Naive thymus-derived CD4-positive, alpha-beta T cell (primary cell): ENCODE results near the gene DNASE2. TPM values are rescaled to one million over a fixed set of nuclear protein-coding genes. Genes with fewer than 3 reads are reported as not detected.

Experiments
- ATAC-seq: fragments of 150-1000 bp; cut with Tn5 transposase; 2 replicates; pipeline ENCODE4 v1.10.0; 2021; ENCODE audit warnings: mild to moderate bottlenecking, moderate library complexity
- CTCF ChIA-PET: fragments of 350-600 bp; sonication (Branson Sonifier 250); formaldehyde crosslinking; loops from one replicate; lab custom pipeline; 2021; ENCODE audit warnings: antibody characterized with exemption; lab: Charles Lee
- POLR2A ChIA-PET: fragments of 350-600 bp; sonication (Branson Sonifier 250); formaldehyde crosslinking; loops from one replicate; lab custom pipeline; 2021; ENCODE audit warnings: antibody characterized with exemption, inconsistent platforms; lab: Charles Lee
- DNase-seq, 9 donors: peaks; one replicate each; pipeline versions ENCODE4 v3.0.0 to v3.0.0-alpha.2; 2020 to 2022; ENCODE audit warnings: mixed read lengths in 1 of 9
- H3K27ac ChIP-seq: one replicate; pipeline ENCODE4 v1.7.0; 2013; ENCODE audit warnings: mild to moderate bottlenecking, low read depth, low read length, moderate library complexity
- H3K27me3 ChIP-seq, 2 donors: one replicate each; pipeline ENCODE4 v1.7.0; 2013; ENCODE audit warnings: low read length in 2 of 2, mild to moderate bottlenecking in 2 of 2, moderate library complexity in 2 of 2; ENCODE audit not compliant: control insufficient read depth in 2 of 2, insufficient read depth in 2 of 2
- H3K36me3 ChIP-seq, 3 experiments: 1 replicate in 2 of 3; 2 replicates in 1 of 3; pipeline ENCODE4 v1.7.0; 2013; ENCODE audit warnings: low read length in 3 of 3, mild to moderate bottlenecking in 3 of 3, moderate library complexity in 1 of 3; ENCODE audit not compliant: insufficient read depth in 3 of 3, control insufficient read depth in 2 of 3
- H3K4me1 ChIP-seq, 2 donors: one replicate each; pipeline ENCODE4 v1.7.0; 2013; ENCODE audit warnings: low read length in 2 of 2, mild to moderate bottlenecking in 2 of 2, moderate library complexity in 1 of 2; ENCODE audit not compliant: control insufficient read depth in 2 of 2, insufficient read depth in 2 of 2
- H3K4me3 ChIP-seq: 2 replicates; pipeline ENCODE4 v1.7.0; 2013; ENCODE audit warnings: mild to moderate bottlenecking, low read length
- H3K9me3 ChIP-seq, 3 experiments: 1 replicate in 2 of 3; 2 replicates in 1 of 3; pipeline ENCODE4 v1.7.0; 2013; ENCODE audit warnings: low read length in 3 of 3; ENCODE audit not compliant: control insufficient read depth in 2 of 3
- H3K27ac Mint-ChIP-seq, 9 donors: one replicate each; pipeline ENCODE4 v1.8.0; 2020 to 2022; ENCODE audit warnings: mixed read lengths in 9 of 9, mild to moderate bottlenecking in 8 of 9, moderate library complexity in 5 of 9, inconsistent platforms in 2 of 9
- H3K27me3 Mint-ChIP-seq, 5 donors: one replicate each; pipeline ENCODE4 v1.8.0; 2021 to 2022; ENCODE audit warnings: mixed read lengths in 5 of 5, mild to moderate bottlenecking in 1 of 5
- H3K36me3 Mint-ChIP-seq, 5 donors: one replicate each; pipeline ENCODE4 v1.8.0; 2020 to 2022; ENCODE audit warnings: mixed read lengths in 5 of 5, mild to moderate bottlenecking in 3 of 5, inconsistent platforms in 1 of 5
- H3K4me1 Mint-ChIP-seq, 7 donors: one replicate each; pipeline ENCODE4 v1.8.0; 2020 to 2022; ENCODE audit warnings: mixed read lengths in 7 of 7, mild to moderate bottlenecking in 3 of 7, inconsistent platforms in 1 of 7
- H3K4me3 Mint-ChIP-seq, 10 donors: one replicate each; pipeline ENCODE4 v1.8.0; 2020 to 2022; ENCODE audit warnings: mild to moderate bottlenecking in 10 of 10, mixed read lengths in 10 of 10, moderate library complexity in 6 of 10, inconsistent platforms in 2 of 10
- H3K9me3 Mint-ChIP-seq, 11 donors: one replicate each; pipeline ENCODE4 v1.8.0; 2020 to 2022; ENCODE audit warnings: mixed read lengths in 11 of 11, mild to moderate bottlenecking in 4 of 11, inconsistent platforms in 1 of 11, moderate library complexity in 1 of 11
- intact Hi-C, 2 donors: fragments of 100-400 bp; cut with micrococcal nuclease; formaldehyde crosslinking; loops; one replicate each; pipeline ENCODE4 v1.15.1; 2023
- polyA plus RNA-seq, 2 donors: library from polyadenylated mRNA; unstranded; fragments of 300-500 nt; fragmentation: Illumina TruSeq; gene quantifications; one replicate each; pipeline ENCODE4 v1.2.3, GENCODE V29; 2021
- total RNA-seq, 6 experiments: library from RNA in 5 of 6; stranded (reverse) in 5 of 6; gene quantifications; 1 replicate in 5 of 6; 2 replicates in 1 of 6; pipeline ENCODE4 v1.2.3 and lab custom pipeline; 2021 to 2026

DNASE2 gene
- total RNA-seq (10 to 100 TPM; 14.2 to 29.9 (median 28.1) TPM), polyA plus RNA-seq (10 to 100 TPM; 43.6 to 52.9 TPM), total RNA-seq (lab: John Stamatoyannopoulos, UW) (18.3 reads per million, percentile 48 among the genes with 10 or more reads in this experiment)

- H3K9me3 Mint-ChIP-seq = peaks cover 0 to 9% (median 0%) of the 10 kb centered on the region in 11 donors
- peaks cover 20 to 39% (median 30%) of the 10 kb centered on the region in 7 donors for H3K4me1 Mint-ChIP-seq
- Histone ChIP-seq H3K4me3 (peak within 1 kb of the TSS; percentile 72), H3K36me3 (peaks cover 4 to 23% (median 10%) of the 10 kb centered on the region in 3 experiments), H3K4me1 (peaks cover 10 to 11% of the 10 kb centered on the region in 2 donors), H3K27ac (peak within 1 kb of the TSS; percentile 77), H3K9me3 (peaks cover 0 to 7% (median 0%) of the 10 kb centered on the region in 3 experiments), H3K27me3 (no peaks in the 10 kb centered on the region)
- ATAC-seq = peak; percentile 81
- DNase-seq = peak; percentile 69 to 89 (median 81)
- peak within 1 kb of the TSS; percentile 87 to 94 (median 88) for H3K4me3 Mint-ChIP-seq
- CTCF ChIA-PET = interaction anchor here (0.7 to 2.2 kb wide), 3 partner anchors 10 to 84 kb away, joined by 3 to 8 read pairs (median 4); partner anchors contain the start of gene GCDH
- POLR2A ChIA-PET = interaction anchor here (0.6 to 4.4 kb wide), 9 partner anchors 8 to 1164 kb away, joined by 3 to 29 read pairs (median 5); partner anchors contain the start of genes GCDH, IER2, STX10 and SYCE2
- peaks cover 0 to 15% (median 3%) of the 10 kb centered on the region in 5 donors for H3K36me3 Mint-ChIP-seq
- H3K27ac Mint-ChIP-seq = peak within 1 kb of the TSS; percentile 76 to 94 (median 89)
- peaks cover 0 to 1% (median 0%) of the 10 kb centered on the region in 5 donors for H3K27me3 Mint-ChIP-seq
- intact Hi-C loops = loop anchor here (1.0 to 10.0 kb wide), 4 partner anchors 9 to 214 kb away; partner anchors contain the start of gene SYCE2 (in 1 of the 2)
Observed at GRCh38 chr19:12881172-12881808, at the start of gene DNASE2. TSS of gene DNASE2 (minus strand) at chr19:12881449. CDS start at chr19:12881375, 74 bp downstream.

GRCh38 chr19:12930002-12930645, 48.9 kb upstream of the DNASE2 start:
- no peak overlapping the region for H3K4me3 Mint-ChIP-seq
- intact Hi-C loops = loop anchor here (10.0 kb wide), 2 partner anchors 1085 to 1425 kb away; partner anchors contain the start of gene ZNF653 (in 1 of the 2)

GRCh38 chr19:12924621-12925310, 43.5 kb upstream of the DNASE2 start:
- ATAC-seq (no peak), DNase-seq (no peak)
- no peaks in the 10 kb centered on the region for H3K4me1 ChIP-seq
- CTCF ChIA-PET = no interaction called here
- intact Hi-C loops = no loop called here
- Mint-ChIP-seq H3K27ac (peak overlapping the region in 1 of 9 donors; percentile 48), H3K4me1 (peaks cover 0 to 13% (median 4%) of the 10 kb centered on the region in 7 donors), H3K36me3 (peaks cover 5 to 42% (median 17%) of the 10 kb centered on the region in 5 donors), H3K4me3 (no peak overlapping the region), H3K27me3 (no peaks in the 10 kb centered on the region), H3K9me3 (no peaks in the 10 kb centered on the region)
- peaks cover 12 to 65% (median 29%) of the 10 kb centered on the region in 3 experiments for H3K36me3 ChIP-seq
- no peaks in the 10 kb centered on the region for H3K27me3 ChIP-seq
- no peak overlapping the region for H3K27ac ChIP-seq
- POLR2A ChIA-PET = interaction anchor here (0.6 to 1.1 kb wide), 5 partner anchors 13 to 1647 kb away, joined by 3 to 4 read pairs (median 3); partner anchors contain the start of gene CALR
- no peak overlapping the region for H3K4me3 ChIP-seq
- no peaks in the 10 kb centered on the region for H3K9me3 ChIP-seq

More at GRCh38 chr19:12930002-12930645, 48.9 kb upstream of the DNASE2 start:
- H3K9me3 Mint-ChIP-seq = no peaks in the 10 kb centered on the region
- H3K36me3 ChIP-seq = peaks cover 5 to 48% (median 19%) of the 10 kb centered on the region in 3 experiments
- peaks cover 14% of the 10 kb centered on the region in 2 donors for H3K4me1 ChIP-seq
- POLR2A ChIA-PET = interaction anchor here (0.7 to 4.2 kb wide), 4 partner anchors 9 to 39 kb away, joined by 4 to 23 read pairs (median 5); partner anchors contain the start of genes CALR and GCDH
- no peak overlapping the region for H3K4me3 ChIP-seq
- no peaks in the 10 kb centered on the region for H3K27me3 ChIP-seq
- ATAC-seq = no peak
- H3K27ac ChIP-seq = no peak overlapping the region
- CTCF ChIA-PET = no interaction called here
- no peaks in the 10 kb centered on the region for H3K9me3 ChIP-seq
- no peaks in the 10 kb centered on the region for H3K27me3 Mint-ChIP-seq
- DNase-seq = no peak
- no peak overlapping the region for H3K27ac Mint-ChIP-seq
- peaks cover 16 to 34% (median 26%) of the 10 kb centered on the region in 7 donors for H3K4me1 Mint-ChIP-seq
- H3K36me3 Mint-ChIP-seq = peaks cover 0 to 28% (median 10%) of the 10 kb centered on the region in 5 donors

GRCh38 chr19:12922959-12923358, 41.7 kb upstream of the DNASE2 start:
- no peak overlapping the region for H3K4me3 ChIP-seq
- ChIA-PET CTCF (no interaction called here), POLR2A (interaction anchor here (1.6 kb wide), 1 partner anchor 9 kb away, joined by 5 read pairs; no protein-coding TSS in a partner anchor)
- H3K36me3 ChIP-seq = peaks cover 12 to 47% (median 22%) of the 10 kb centered on the region in 3 experiments
- H3K27ac ChIP-seq = no peak overlapping the region
- Mint-ChIP-seq H3K27me3 (no peaks in the 10 kb centered on the region), H3K36me3 (peaks cover 5 to 33% (median 12%) of the 10 kb centered on the region in 5 donors), H3K4me3 (no peak overlapping the region), H3K27ac (peak overlapping the region in 3 of 9 donors; percentile 34 to 75 (median 46)), H3K9me3 (peaks cover 0 to 3% (median 0%) of the 10 kb centered on the region in 11 donors), H3K4me1 (peaks cover 0 to 26% (median 12%) of the 10 kb centered on the region in 7 donors)
- intact Hi-C loops = no loop called here
- DNase-seq = no peak
- H3K27me3 ChIP-seq = no peaks in the 10 kb centered on the region
- H3K9me3 ChIP-seq = no peaks in the 10 kb centered on the region
- no peak for ATAC-seq
- H3K4me1 ChIP-seq = peaks cover 0 to 8% of the 10 kb centered on the region in 2 donors

- CTCF ChIA-PET = interaction anchor here (0.6 to 0.9 kb wide), 4 partner anchors 13 to 193 kb away, joined by 3 to 4 read pairs (median 4); no protein-coding TSS in a partner anchor
- H3K4me3 Mint-ChIP-seq = peak overlapping the region in 1 of 10 donors; percentile 16
- H3K4me3 ChIP-seq = no peak overlapping the region
- peaks cover 5 to 26% (median 7%) of the 10 kb centered on the region in 5 donors for H3K36me3 Mint-ChIP-seq
- ATAC-seq = no peak
- POLR2A ChIA-PET = interaction anchor here (0.7 to 5.1 kb wide), 9 partner anchors 8 to 1037 kb away, joined by 3 to 34 read pairs (median 4); partner anchors contain the start of genes CALR, FARSA and GCDH
- H3K27ac Mint-ChIP-seq = peak overlapping the region in 7 of 9 donors; percentile 3 to 86 (median 68)
- no peaks in the 10 kb centered on the region for H3K27me3 ChIP-seq
- intact Hi-C loops = no loop called here
- peaks cover 0 to 3% (median 0%) of the 10 kb centered on the region in 11 donors for H3K9me3 Mint-ChIP-seq
- no peaks in the 10 kb centered on the region for H3K27me3 Mint-ChIP-seq
- DNase-seq = no peak
- peaks cover 6 to 33% (median 15%) of the 10 kb centered on the region in 3 experiments for H3K36me3 ChIP-seq
- H3K4me1 Mint-ChIP-seq = peaks cover 0 to 30% (median 16%) of the 10 kb centered on the region in 7 donors
- H3K27ac ChIP-seq = no peak overlapping the region
- peaks cover 0 to 8% of the 10 kb centered on the region in 2 donors for H3K4me1 ChIP-seq
- H3K9me3 ChIP-seq = no peaks in the 10 kb centered on the region
Observed at GRCh38 chr19:12921047-12921446, 39.8 kb upstream of the DNASE2 start.
